Measurements from ENCODE around the gene ZFP42. TPM values are rescaled to one million over a fixed set of nuclear protein-coding genes. Genes with fewer than 3 reads are reported as not detected.

Gene ZFP42
- total RNA-seq, 1 experiment from 2014 or later = not detected

- ChIA-PET CTCF (no interaction called here), POLR2A (ENCODE audit: unreplicated experiment) (no interaction called here)
- no TSS peak for BruUV-seq (replicated peaks)
- H3K27ac ChIP-seq = no peak overlapping the region
- H3K79me2 ChIP-seq (ENCODE audit: low read depth) = no peaks in the 10 kb centered on the region
- H3K4me3 ChIP-seq = no peak overlapping the region
- no peaks in the 10 kb centered on the region for H3K9me2 ChIP-seq (ENCODE audit: insufficient read depth)
- intact Hi-C loops (cut with micrococcal nuclease; ENCODE audit: unreplicated experiment) = no loop called here
- H2AFZ ChIP-seq = no peak overlapping the region
- no peaks in the 10 kb centered on the region for H4K20me1 ChIP-seq (ENCODE audit: insufficient read depth)
- H3K9me3 ChIP-seq (ENCODE audit: insufficient read depth, low read depth) = no peaks in the 10 kb centered on the region
- H3K4me1 ChIP-seq (replicated peaks; ENCODE audit: insufficient read depth) = no peaks in the 10 kb centered on the region
- no peak for DNase-seq
- H3K36me3 ChIP-seq (ENCODE audit: low read depth) = no peaks in the 10 kb centered on the region
- H3K4me2 ChIP-seq = no peak overlapping the region
- peaks cover 11% of the 10 kb centered on the region; the same call in 1 of the 2 replicates for H3K27me3 ChIP-seq (ENCODE audit: insufficient read depth, low read depth)
- no peaks in the 10 kb centered on the region for H3F3A ChIP-seq (ENCODE audit: insufficient read depth, low read depth)
- TF ChIP-seq EZH2 (IDR thresholded peaks at IDR 0.05; ENCODE audit: low read depth) = no peak
- no peak for TF ChIP-seq CTCF (conservative IDR thresholded peaks at IDR 0.05)
Observed at GRCh38 chr4:187962926-187963325, 32.6 kb upstream of the ZFP42 start.

- Histone ChIP-seq H3K4me1 (replicated peaks; ENCODE audit: insufficient read depth) (no peaks in the 10 kb centered on the region), H2AFZ (no peak overlapping the region), H3K36me3 (ENCODE audit: low read depth) (no peaks in the 10 kb centered on the region), H3K27me3 (ENCODE audit: insufficient read depth, low read depth) (peaks cover 17% of the 10 kb centered on the region; the same call in 1 of the 2 replicates), H3K27ac (no peak overlapping the region), H3K4me3 (no peak overlapping the region), H3K4me2 (no peak overlapping the region), H3K9me3 (ENCODE audit: insufficient read depth, low read depth) (no peaks in the 10 kb centered on the region), H3K79me2 (ENCODE audit: low read depth) (no peaks in the 10 kb centered on the region), H4K20me1 (ENCODE audit: insufficient read depth) (no peaks in the 10 kb centered on the region), H3F3A (ENCODE audit: insufficient read depth, low read depth) (no peaks in the 10 kb centered on the region), H3K9me2 (ENCODE audit: insufficient read depth) (no peaks in the 10 kb centered on the region)
- ChIA-PET POLR2A (ENCODE audit: unreplicated experiment) (no interaction called here), CTCF (no interaction called here)
- intact Hi-C loops (cut with micrococcal nuclease; ENCODE audit: unreplicated experiment) = no loop called here
- no TSS peak for BruUV-seq (replicated peaks)
- TF ChIP-seq CTCF (conservative IDR thresholded peaks at IDR 0.05) (no peak), EZH2 (IDR thresholded peaks at IDR 0.05; ENCODE audit: low read depth) (no peak)
- DNase-seq = no peak
Observed at GRCh38 chr4:187965726-187966125, 29.8 kb upstream of the ZFP42 start.

- H3F3A ChIP-seq (ENCODE audit: insufficient read depth, low read depth) = no peaks in the 10 kb centered on the region
- POLR2A ChIA-PET (ENCODE audit: unreplicated experiment) = no interaction called here
- H3K9me3 ChIP-seq (ENCODE audit: insufficient read depth, low read depth) = no peaks in the 10 kb centered on the region
- TF ChIP-seq EZH2 (IDR thresholded peaks at IDR 0.05; ENCODE audit: low read depth) = no peak
- no peak for TF ChIP-seq CTCF (conservative IDR thresholded peaks at IDR 0.05)
- no peak overlapping the region for H2AFZ ChIP-seq
- H3K9me2 ChIP-seq (ENCODE audit: insufficient read depth) = no peaks in the 10 kb centered on the region
- DNase-seq = no peak
- intact Hi-C loops (cut with micrococcal nuclease; ENCODE audit: unreplicated experiment) = no loop called here
- no peak overlapping the region for H3K27ac ChIP-seq
- H3K27me3 ChIP-seq (ENCODE audit: insufficient read depth, low read depth) = peaks cover 6% of the 10 kb centered on the region; the same call in 1 of the 2 replicates
- no TSS peak for BruUV-seq (replicated peaks)
- no peaks in the 10 kb centered on the region for H3K79me2 ChIP-seq (ENCODE audit: low read depth)
- no peak overlapping the region for H3K4me2 ChIP-seq
- no peaks in the 10 kb centered on the region for H4K20me1 ChIP-seq (ENCODE audit: insufficient read depth)
- H3K36me3 ChIP-seq (ENCODE audit: low read depth) = no peaks in the 10 kb centered on the region
- CTCF ChIA-PET = no interaction called here
- H3K4me3 ChIP-seq = no peak overlapping the region
- H3K4me1 ChIP-seq (replicated peaks; ENCODE audit: insufficient read depth) = no peaks in the 10 kb centered on the region
Observed at GRCh38 chr4:187972135-187972534, 23.4 kb upstream of the ZFP42 start.

Measured in PC-9 (cell line).